KG1 (cell line): ENCODE results near the gene WWTR1.

Experiments used
- DNase-seq: peaks from one replicate; lab custom pipeline; 2025; lab: John Stamatoyannopoulos, UW

Gene WWTR1

GRCh38 chr3:149593418-149594160, 64.2 kb downstream of the WWTR1 start:
- DNase-seq = no peak

- DNase-seq = no peak
Measured at GRCh38 chr3:149592758-149593240, 65.0 kb downstream of the WWTR1 start.

- DNase-seq = no peak
Measured at GRCh38 chr3:149590691-149591441, 67.0 kb downstream of the WWTR1 start.

GRCh38 chr3:149589332-149589731, 68.5 kb downstream of the WWTR1 start:
- no peak for DNase-seq

- no peak for DNase-seq
Measured at GRCh38 chr3:149588909-149589308, 68.9 kb downstream of the WWTR1 start.

- no peak for DNase-seq
Measured at GRCh38 chr3:149587383-149587782, 70.4 kb downstream of the WWTR1 start.

GRCh38 chr3:149586871-149587270, 71.0 kb downstream of the WWTR1 start:
- DNase-seq = no peak

GRCh38 chr3:149585401-149585726, 72.5 kb downstream of the WWTR1 start:
- DNase-seq = no peak

GRCh38 chr3:149583921-149584635, 73.7 kb downstream of the WWTR1 start:
- no peak for DNase-seq

- no peak for DNase-seq
Measured at GRCh38 chr3:149582395-149582794, 75.4 kb downstream of the WWTR1 start.

GRCh38 chr3:149581681-149582370, 76.0 kb downstream of the WWTR1 start:
- DNase-seq = no peak

- no peak for DNase-seq
Measured at GRCh38 chr3:149581248-149581647, 76.6 kb downstream of the WWTR1 start.

- DNase-seq = no peak
Measured at GRCh38 chr3:149579838-149580542, 77.8 kb downstream of the WWTR1 start.

GRCh38 chr3:149579161-149579560, 78.7 kb downstream of the WWTR1 start:
- no peak for DNase-seq

- DNase-seq = no peak
Measured at GRCh38 chr3:149577801-149578200, 80.0 kb downstream of the WWTR1 start.

- no peak for DNase-seq
Measured at GRCh38 chr3:149575961-149576564, 81.8 kb downstream of the WWTR1 start.

GRCh38 chr3:149575213-149575960, 82.4 kb downstream of the WWTR1 start:
- DNase-seq = no peak

GRCh38 chr3:149572796-149573414, 84.9 kb downstream of the WWTR1 start:
- DNase-seq = no peak

GRCh38 chr3:149571381-149571780, 86.4 kb downstream of the WWTR1 start:
- DNase-seq = no peak

- DNase-seq = no peak
Measured at GRCh38 chr3:149570016-149570415, 87.8 kb downstream of the WWTR1 start.
